Mesenchymal stem cell (in vitro differentiated cells and primary cell): ENCODE results near the gene HRK.

ENCODE experiments used
- DNase-seq: peaks from one replicate; pipeline ENCODE4 v3.0.0-alpha.2; 2013
- H2AFZ ChIP-seq: one replicate; pipeline ENCODE4 v1.6.1; 2013; ENCODE audit warnings: low read depth, mild to moderate bottlenecking, control low read depth, inconsistent platforms, low read length, moderate library complexity
- H2AK5ac ChIP-seq: 2 replicates; pipeline ENCODE4 v1.6.1; 2013; ENCODE audit warnings: low read length, moderate library complexity, mild to moderate bottlenecking, inconsistent platforms; ENCODE audit not compliant: severe bottlenecking
- H2BK120ac ChIP-seq: one replicate; pipeline ENCODE4 v1.6.1; 2013; ENCODE audit warnings: low read depth, mild to moderate bottlenecking, inconsistent platforms, low read length, moderate library complexity
- H2BK12ac ChIP-seq, 2 experiments: one replicate each; pipeline ENCODE4 v1.6.1; 2013; ENCODE audit warnings: inconsistent platforms in 2 of 2, low read length in 2 of 2, mild to moderate bottlenecking in 2 of 2, moderate library complexity in 2 of 2, control low read depth in 1 of 2
- H2BK15ac ChIP-seq: one replicate; pipeline ENCODE4 v1.6.1; 2013; ENCODE audit warnings: mild to moderate bottlenecking, low read depth, inconsistent platforms; ENCODE audit not compliant: poor library complexity, severe bottlenecking
- H2BK5ac ChIP-seq: 2 replicates; pipeline ENCODE4 v1.6.1; 2013; ENCODE audit warnings: low read depth, mild to moderate bottlenecking, low read length, control low read depth, inconsistent platforms; ENCODE audit not compliant: poor library complexity, severe bottlenecking
- H3K14ac ChIP-seq, 2 experiments: one replicate each; pipeline ENCODE4 v1.6.1; 2013; ENCODE audit warnings: inconsistent platforms in 2 of 2, low read length in 2 of 2, control low read depth in 1 of 2, mild to moderate bottlenecking in 1 of 2, moderate library complexity in 1 of 2
- H3K18ac ChIP-seq, 2 experiments: one replicate each; pipeline ENCODE4 v1.6.1; 2013; ENCODE audit warnings: inconsistent platforms in 2 of 2, low read length in 2 of 2, control low read depth in 1 of 2, low read depth in 1 of 2, mild to moderate bottlenecking in 1 of 2
- H3K23ac ChIP-seq, 2 experiments: one replicate each; pipeline ENCODE4 v1.6.1; 2013; ENCODE audit warnings: inconsistent platforms in 2 of 2, low read length in 2 of 2, mild to moderate bottlenecking in 2 of 2, moderate library complexity in 2 of 2, control low read depth in 1 of 2
- H3K27ac ChIP-seq: 2 replicates; pipeline ENCODE4 v1.5.1; 2013; ENCODE audit warnings: mild to moderate bottlenecking, moderate library complexity, low read length, control low read depth, inconsistent platforms; ENCODE audit not compliant: poor library complexity, severe bottlenecking
- H3K27me3 ChIP-seq, 2 experiments: 2 replicates each; pipeline versions ENCODE4 v1.6.1 to v1.7.0; 2013; ENCODE audit warnings: low read length in 2 of 2, mild to moderate bottlenecking in 2 of 2, moderate library complexity in 2 of 2, control low read depth in 1 of 2, inconsistent platforms in 1 of 2; ENCODE audit not compliant: control insufficient read depth in 1 of 2, insufficient read depth in 1 of 2
- H3K36me3 ChIP-seq, 2 experiments: 2 replicates each; pipeline versions ENCODE4 v1.6.1 to v1.7.0; 2013; ENCODE audit warnings: low read length in 2 of 2, control low read depth in 1 of 2, inconsistent platforms in 1 of 2, low read depth in 1 of 2, mild to moderate bottlenecking in 1 of 2; ENCODE audit not compliant: insufficient read depth in 2 of 2, control insufficient read depth in 1 of 2
- H3K4ac ChIP-seq, 2 experiments: one replicate each; pipeline ENCODE4 v1.6.1; 2013; ENCODE audit warnings: inconsistent platforms in 2 of 2, low read length in 2 of 2, mild to moderate bottlenecking in 2 of 2, moderate library complexity in 2 of 2, control low read depth in 1 of 2, low read depth in 1 of 2
- H3K4me1 ChIP-seq: 2 replicates; pipeline ENCODE4 v1.6.1; 2013; ENCODE audit warnings: low read depth, low read length, control low read depth; ENCODE audit not compliant: control insufficient read depth, insufficient read depth
- H3K4me2 ChIP-seq: 2 replicates; pipeline ENCODE4 v1.6.1; 2013; ENCODE audit warnings: low read length, mild to moderate bottlenecking, inconsistent platforms; ENCODE audit not compliant: poor library complexity, severe bottlenecking
- H3K4me3 ChIP-seq, 2 experiments: 2 replicates each; pipeline versions ENCODE4 v1.5.1 to v1.7.0; 2013; ENCODE audit warnings: low read length in 2 of 2, mild to moderate bottlenecking in 2 of 2, control low read depth in 1 of 2, low read depth in 1 of 2; ENCODE audit not compliant: insufficient read depth in 1 of 2
- H3K79me1 ChIP-seq: replicated peaks from 2 replicates; pipeline ENCODE4 v1.6.1; 2013; ENCODE audit warnings: mild to moderate bottlenecking, control low read depth, low read length, inconsistent platforms; ENCODE audit not compliant: poor library complexity, severe bottlenecking
- H3K9ac ChIP-seq: 2 replicates; pipeline ENCODE4 v1.7.0; 2013; ENCODE audit warnings: mild to moderate bottlenecking, low read length, moderate library complexity
- H3K9me3 ChIP-seq: 2 replicates; pipeline ENCODE4 v1.7.0; 2013; ENCODE audit warnings: mild to moderate bottlenecking, low read length; ENCODE audit not compliant: control insufficient read depth
- H4K8ac ChIP-seq: one replicate; pipeline ENCODE4 v1.6.1; 2013; ENCODE audit warnings: inconsistent platforms, mild to moderate bottlenecking, low read length, moderate library complexity
- H4K91ac ChIP-seq: one replicate; pipeline ENCODE4 v1.6.1; 2013; ENCODE audit warnings: mild to moderate bottlenecking, low read length, inconsistent platforms
- WGBS: methylation state at CpG from one replicate; pipeline ENCODE4 v1.1.7; 2013; ENCODE audit warnings: mixed read lengths; 5-methylcytosine and 5-hydroxymethylcytosine counted together

HRK gene

GRCh38 chr12:116867523-116867922 is 13.7 kb downstream of the HRK start:
- Histone ChIP-seq H3K4me2 (no peak overlapping the region), H3K79me1 (no peaks in the 10 kb centered on the region), H2AFZ (no peak overlapping the region), H3K27me3 (peaks cover 7 to 13% of the 10 kb centered on the region in 2 experiments), H3K4ac (no peak overlapping the region), H3K4me3 (no peak overlapping the region), H3K9me3 (no peaks in the 10 kb centered on the region), H3K36me3 (no peaks in the 10 kb centered on the region), H2BK15ac (no peak overlapping the region), H4K8ac (no peak overlapping the region), H3K23ac (no peak overlapping the region), H3K14ac (no peak overlapping the region), H4K91ac (no peak overlapping the region), H3K4me1 (no peaks in the 10 kb centered on the region), H3K18ac (no peak overlapping the region), H3K27ac (no peak overlapping the region), H2AK5ac (no peak overlapping the region), H3K9ac (no peak overlapping the region), H2BK5ac (no peak overlapping the region), H2BK12ac (no peak overlapping the region), H2BK120ac (no peak overlapping the region)
- DNase-seq = no peak
- WGBS = 88% methylated on average over 2 of the region's 2 CpGs

- H3K18ac ChIP-seq = no peak overlapping the region
- H2BK15ac ChIP-seq = no peak overlapping the region
- no peak overlapping the region for H3K4me2 ChIP-seq
- H3K79me1 ChIP-seq = no peaks in the 10 kb centered on the region
- no peak overlapping the region for H2BK5ac ChIP-seq
- no peak overlapping the region for H2BK120ac ChIP-seq
- no peak for DNase-seq
- H3K4me3 ChIP-seq = no peak overlapping the region
- H3K23ac ChIP-seq = no peak overlapping the region
- no peak overlapping the region for H3K14ac ChIP-seq
- peak overlapping the region; percentile 62 for H3K9ac ChIP-seq
- H3K36me3 ChIP-seq = no peaks in the 10 kb centered on the region
- H4K91ac ChIP-seq = no peak overlapping the region
- no peak overlapping the region for H2AFZ ChIP-seq
- no peak overlapping the region for H2AK5ac ChIP-seq
- H3K9me3 ChIP-seq = no peaks in the 10 kb centered on the region
- WGBS = 59% methylated on average over 9 of the region's 13 CpGs
- peaks cover 0 to 18% of the 10 kb centered on the region in 2 experiments for H3K27me3 ChIP-seq
- H4K8ac ChIP-seq = no peak overlapping the region
- no peak overlapping the region for H2BK12ac ChIP-seq
- peaks cover 4% of the 10 kb centered on the region for H3K4me1 ChIP-seq
- H3K27ac ChIP-seq = no peak overlapping the region
- no peak overlapping the region for H3K4ac ChIP-seq
Observed at GRCh38 chr12:116864371-116865160, 16.7 kb downstream of the HRK start.

- Histone ChIP-seq H3K4ac (no peak overlapping the region), H2BK12ac (no peak overlapping the region), H3K4me1 (peaks cover 4% of the 10 kb centered on the region), H2BK15ac (no peak overlapping the region), H3K9ac (peak overlapping the region; percentile 62), H4K8ac (no peak overlapping the region), H3K14ac (no peak overlapping the region), H3K4me3 (no peak overlapping the region), H3K27ac (no peak overlapping the region), H2BK120ac (no peak overlapping the region), H3K18ac (no peak overlapping the region), H2BK5ac (no peak overlapping the region), H2AK5ac (no peak overlapping the region), H3K36me3 (no peaks in the 10 kb centered on the region), H3K27me3 (peaks cover 11 to 25% of the 10 kb centered on the region in 2 experiments), H3K9me3 (no peaks in the 10 kb centered on the region), H4K91ac (no peak overlapping the region), H3K79me1 (no peaks in the 10 kb centered on the region), H3K23ac (no peak overlapping the region), H3K4me2 (no peak overlapping the region), H2AFZ (no peak overlapping the region)
- WGBS = 40% methylated on average over 6 of the region's 6 CpGs
- DNase-seq = peak; percentile 21
Observed at GRCh38 chr12:116863275-116863767, 17.9 kb downstream of the HRK start.

- Histone ChIP-seq H3K4me2 (no peak overlapping the region), H2AK5ac (no peak overlapping the region), H3K27me3 (peaks cover 15 to 24% of the 10 kb centered on the region in 2 experiments), H3K23ac (no peak overlapping the region), H3K9ac (no peak overlapping the region), H4K91ac (no peak overlapping the region), H3K4me3 (no peak overlapping the region), H2AFZ (no peak overlapping the region), H3K4me1 (peaks cover 4% of the 10 kb centered on the region), H3K14ac (no peak overlapping the region), H2BK12ac (no peak overlapping the region), H4K8ac (no peak overlapping the region), H2BK120ac (no peak overlapping the region), H3K9me3 (no peaks in the 10 kb centered on the region), H3K79me1 (no peaks in the 10 kb centered on the region), H3K27ac (no peak overlapping the region), H3K18ac (no peak overlapping the region), H2BK5ac (no peak overlapping the region), H3K36me3 (no peaks in the 10 kb centered on the region), H3K4ac (no peak overlapping the region), H2BK15ac (no peak overlapping the region)
- no peak for DNase-seq
- WGBS = 98% methylated on average over 4 of the region's 4 CpGs
Observed at GRCh38 chr12:116862167-116862566, 19.1 kb downstream of the HRK start.
